RWPE1 (cell line): ENCODE measurements around the gene CEP68.

Experiments used
- CTCF ChIA-PET: fragments of 350-600 bp; sonication (Branson Sonifier 250); formaldehyde crosslinking; extraction: SDS; loops from one replicate; lab custom pipeline; 2021; lab: Yijun Ruan, JAX
- POLR2A ChIA-PET: fragments of 400-600 bp; formaldehyde crosslinking; extraction: SDS; loops from one replicate; lab custom pipeline; 2020; ENCODE audit warnings: antibody characterized with exemption; ENCODE audit not compliant: low non-redundant PET; lab: Yijun Ruan, JAX
- DNase-seq: peaks from one replicate; pipeline ENCODE4 v3.0.0; 2012; ENCODE audit warnings: low spot score
- H3K27ac ChIP-seq: fragments of 450-650 bp; 2 replicates; pipeline ENCODE4 v1.5.1; 2017
- CTCF ChIP-seq: fragments of 450-650 bp; conservative IDR thresholded peaks from 2 replicates; pipeline ENCODE4 v1.5.1; 2017; ENCODE audit warnings: low read depth, mild to moderate bottlenecking

The CEP68 gene

GRCh38 chr2:65024149-65024829 is 31.9 kb upstream of the CEP68 start:
- TF ChIP-seq CTCF: no peak
- CTCF ChIA-PET: interaction anchor here (1.3 kb wide), 1 partner anchor 107 kb away, joined by 5 read pairs; no protein-coding TSS in a partner anchor
- peak; percentile 39 for DNase-seq
- peak overlapping the region; percentile 62 for H3K27ac ChIP-seq
- POLR2A ChIA-PET: no interaction called here

- TF ChIP-seq CTCF: no peak
- no peak for DNase-seq
- H3K27ac ChIP-seq: no peak overlapping the region
- CTCF ChIA-PET: no interaction called here
- POLR2A ChIA-PET: no interaction called here
Observed at GRCh38 chr2:65025453-65026123, 30.6 kb upstream of the CEP68 start.

DNA sequence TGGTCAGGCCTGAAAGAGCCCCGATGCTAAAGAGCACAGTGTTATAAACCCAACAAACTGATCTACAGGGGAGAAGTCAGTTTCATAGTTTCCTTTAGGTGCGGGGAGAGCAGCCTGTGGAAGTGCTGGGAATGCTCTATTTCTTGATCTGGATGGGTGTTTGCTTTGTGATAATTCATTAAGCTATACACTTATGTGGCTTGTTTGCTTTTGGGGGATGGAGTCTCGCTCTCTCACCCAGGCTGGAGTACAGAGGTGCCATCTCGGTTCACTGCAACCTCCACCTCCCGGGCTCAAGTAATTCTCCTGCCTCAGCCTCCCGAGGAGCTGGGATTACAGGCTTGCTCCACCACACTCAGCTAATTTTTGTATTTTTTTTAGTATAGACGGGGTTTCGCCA is 30.1 kb upstream of the CEP68 start:
- ChIA-PET CTCF (interaction anchor here (0.6 kb wide), 1 partner anchor 137 kb away, joined by 4 read pairs; no protein-coding TSS in a partner anchor), POLR2A (no interaction called here)
- TF ChIP-seq CTCF: no peak
- DNase-seq: no peak
- H3K27ac ChIP-seq: no peak overlapping the region

GRCh38 chr2:65026704-65027464 is 29.3 kb upstream of the CEP68 start:
- no peak for DNase-seq
- no peak for TF ChIP-seq CTCF
- ChIA-PET CTCF (interaction anchor here (0.6 to 0.7 kb wide), 2 partner anchors 67 to 138 kb away, joined by 4 read pairs; no protein-coding TSS in a partner anchor), POLR2A (no interaction called here)
- H3K27ac ChIP-seq: no peak overlapping the region

DNA sequence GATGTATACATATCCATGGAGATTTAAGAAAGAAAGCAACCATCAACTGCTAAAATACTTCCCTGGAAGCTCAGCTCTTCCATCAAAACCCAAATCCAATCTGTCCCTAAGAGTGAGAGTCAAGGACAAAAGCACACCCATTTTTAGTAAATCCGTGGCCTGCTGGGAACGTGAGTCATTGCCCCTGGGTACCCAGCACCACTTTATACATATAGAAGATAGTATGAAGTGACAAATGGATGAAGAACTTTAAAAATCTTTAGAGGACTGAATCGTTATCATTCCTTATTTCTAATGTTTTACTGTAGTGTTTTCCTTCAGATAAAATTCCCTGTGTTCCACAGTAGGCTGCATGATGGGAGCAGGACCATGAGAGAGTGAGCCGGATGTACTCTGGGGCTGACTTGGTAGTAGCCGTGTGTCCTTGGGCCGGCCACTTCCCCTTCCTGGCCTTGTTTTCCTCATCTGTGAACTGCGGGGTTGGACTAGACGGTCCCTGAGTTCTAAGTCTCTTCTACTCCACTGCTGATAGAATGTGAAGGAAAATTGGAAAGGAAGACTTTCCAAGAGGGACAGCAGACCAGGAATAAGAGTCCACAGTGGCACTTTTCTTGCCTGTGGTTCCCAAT is 28.5 kb upstream of the CEP68 start:
- CTCF ChIA-PET: no interaction called here
- no peak overlapping the region for H3K27ac ChIP-seq
- no peak for DNase-seq
- POLR2A ChIA-PET: no interaction called here
- no peak for TF ChIP-seq CTCF
